Activated CD4-positive, alpha-beta T cell treated with anti-CD3 and anti-CD28 coated beads, Interleukin-2, Interleukin-6, amounts not matched to agents 100 ng/mL and 50 ng/mL, durations not matched to agents 16 hours and 8 hours (primary cell): ENCODE data around the gene UBAC2.
"Not testable (repeated sequence)": the region's sequence is repeated elsewhere in the genome, so short reads cannot be mapped to it uniquely, and the experiment has no call there.

Experiments used
- DNase-seq: peaks from one replicate; pipeline ENCODE4 v3.0.0-alpha.2; 2020

The UBAC2 gene

DNA sequence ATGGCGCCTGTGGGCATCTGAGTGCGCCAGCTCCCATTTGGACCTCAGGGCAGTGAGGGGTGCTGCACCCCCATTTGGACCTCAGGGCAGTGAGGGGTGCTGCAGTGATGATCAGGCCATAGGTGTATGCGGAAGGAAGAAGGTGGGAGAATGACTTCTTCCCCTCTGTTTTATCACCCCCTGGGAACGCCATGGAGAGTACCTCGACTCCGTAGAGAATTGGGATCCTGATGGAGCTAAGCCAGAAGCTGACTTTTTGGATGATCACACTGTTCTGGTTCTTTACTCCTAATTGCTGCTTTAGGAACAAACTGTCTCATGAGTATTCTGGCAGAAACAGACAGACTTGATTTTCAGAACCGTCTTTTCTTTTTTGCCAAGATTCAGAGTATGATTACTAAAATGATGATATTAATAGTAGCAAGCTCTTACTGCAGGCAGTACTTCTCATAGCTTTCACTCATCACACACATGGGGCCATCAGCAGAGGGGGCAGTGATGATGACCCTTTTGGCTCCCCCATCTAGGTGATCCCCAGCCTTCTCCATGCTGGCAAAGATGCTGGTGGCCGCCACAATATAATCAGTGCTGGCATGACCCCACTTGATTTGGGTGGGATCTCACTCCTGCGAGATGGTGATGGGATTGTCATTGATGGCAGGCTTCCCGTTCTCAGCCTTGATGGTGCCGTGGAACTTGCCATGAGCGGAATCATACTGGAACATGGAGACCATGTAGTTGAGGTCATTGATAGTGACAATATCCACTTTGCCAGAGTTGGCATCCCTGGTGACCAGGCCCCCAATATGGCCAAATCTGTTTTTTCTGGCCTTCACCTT, 10.3 kb upstream of the UBAC2 start:
- no peak for DNase-seq

DNA sequence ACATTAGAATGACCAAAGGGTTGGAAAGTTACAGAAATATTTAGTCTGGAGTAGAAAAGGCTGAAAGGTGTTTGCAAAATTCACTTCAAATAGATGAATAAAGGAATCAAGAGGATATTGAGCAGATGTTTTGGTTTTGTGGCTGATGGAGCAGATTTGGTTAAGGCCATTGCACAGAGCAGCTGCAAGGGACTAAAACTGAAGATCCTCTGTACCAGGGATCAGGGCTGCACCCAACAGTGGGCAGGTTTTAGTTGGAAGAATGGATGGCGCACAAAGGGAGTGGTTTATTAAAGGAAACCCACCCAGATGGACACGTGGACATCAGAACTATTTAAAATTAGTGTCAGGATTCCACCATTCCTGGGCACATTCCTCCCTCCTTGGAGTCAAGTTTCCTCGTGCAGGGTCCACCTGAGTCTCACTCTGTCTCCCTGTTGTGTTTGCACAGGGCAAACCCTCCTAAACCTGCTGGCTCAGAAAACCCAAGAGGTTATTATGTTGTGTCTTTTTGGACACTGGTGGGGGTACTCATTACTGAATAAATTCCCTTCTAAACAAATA, 9.2 kb upstream of the UBAC2 start:
- DNase-seq: no peak

DNA sequence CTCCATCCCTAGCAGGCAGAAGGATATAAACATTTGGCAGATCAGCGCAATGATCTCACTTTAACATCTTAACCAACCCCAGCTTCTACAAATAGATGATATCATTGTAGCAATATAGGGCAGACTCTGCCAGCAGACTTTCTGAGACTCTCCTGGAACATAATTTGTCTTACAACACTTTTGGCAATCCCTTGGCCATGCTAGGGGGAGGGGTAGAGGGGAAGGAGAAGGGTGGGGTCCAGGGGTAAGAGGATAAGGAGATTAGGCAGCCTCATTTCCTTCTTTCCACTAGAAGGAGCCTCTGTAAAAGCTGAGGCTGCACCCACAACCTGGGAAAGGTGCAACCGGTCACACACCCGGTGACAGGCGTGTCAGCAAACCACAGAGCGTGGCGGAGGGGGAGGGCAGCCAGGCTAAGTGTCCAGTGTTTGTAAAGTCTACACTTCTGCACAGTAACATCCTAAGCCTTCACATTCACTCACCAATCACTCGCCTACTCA, 8.7 kb upstream of the UBAC2 start:
- DNase-seq: no peak

DNA sequence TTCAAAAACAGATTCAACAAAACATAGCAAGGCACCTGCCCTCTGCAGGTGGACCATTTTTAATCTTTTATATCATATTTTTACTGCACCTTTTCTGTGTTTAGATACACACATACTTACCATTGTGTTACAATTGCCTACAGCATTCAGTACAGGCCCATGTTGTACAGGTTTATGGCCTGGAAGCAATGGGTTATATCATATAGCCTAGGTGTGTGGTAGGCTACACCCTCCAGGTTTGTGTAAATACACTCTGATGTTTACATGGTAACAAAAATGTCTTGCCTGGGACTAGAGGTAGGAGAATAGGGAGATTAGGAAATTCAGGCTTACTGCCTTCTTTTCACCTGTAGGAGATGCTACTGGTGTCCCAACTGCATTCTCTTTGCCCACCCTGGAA, 8.2 kb upstream of the UBAC2 start:
- DNase-seq: no peak

DNA sequence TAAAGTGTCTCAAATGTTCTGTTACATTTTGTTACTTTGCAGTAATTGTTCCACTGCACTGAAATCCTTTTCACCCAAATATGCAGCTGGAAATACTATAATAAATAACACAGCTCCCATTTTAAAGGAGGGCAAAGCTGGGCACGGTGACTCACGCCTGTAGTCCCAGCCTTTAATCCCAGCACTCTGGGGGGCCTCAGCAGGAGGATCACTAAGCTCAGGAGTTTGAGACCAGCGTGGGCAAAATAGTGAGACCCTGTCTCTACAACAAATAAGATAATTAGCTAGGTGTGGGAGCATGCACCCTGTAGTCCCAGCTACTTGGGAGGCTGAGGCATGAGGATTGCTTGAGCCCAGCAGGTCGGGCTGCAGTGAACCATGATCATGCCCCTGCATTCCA, 7.5 kb upstream of the UBAC2 start:
- no peak for DNase-seq

DNA sequence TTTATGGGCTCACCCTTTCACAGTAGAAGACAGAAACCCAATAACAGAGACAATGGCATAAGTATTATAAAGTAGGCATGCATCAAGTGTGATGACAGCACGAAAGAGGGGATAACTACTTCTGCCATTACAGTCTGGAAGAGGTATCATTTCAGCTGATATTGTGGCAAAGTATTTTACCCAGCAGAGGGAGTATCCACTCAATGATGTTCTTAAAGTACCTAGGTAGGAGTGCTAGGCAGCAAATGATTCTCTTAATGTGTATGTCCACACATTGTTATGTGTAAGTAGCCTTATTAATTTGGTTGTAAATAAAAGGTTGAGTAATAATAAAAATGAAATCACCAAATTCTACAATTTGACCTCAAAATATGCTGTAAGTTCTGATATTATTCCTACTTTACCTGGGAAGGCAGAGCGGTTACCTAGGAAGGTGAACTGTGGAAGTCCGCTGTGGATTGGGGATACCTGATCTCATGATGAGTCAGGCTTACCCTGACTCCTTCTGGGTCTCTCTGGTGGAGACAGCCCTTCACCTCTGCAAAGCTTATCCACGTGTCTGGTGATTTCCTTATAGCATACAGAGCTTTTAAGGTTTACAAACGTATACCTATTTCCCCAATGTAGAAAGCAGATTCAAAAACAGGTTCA, 4.1 kb upstream of the UBAC2 start:
- no peak for DNase-seq

DNA sequence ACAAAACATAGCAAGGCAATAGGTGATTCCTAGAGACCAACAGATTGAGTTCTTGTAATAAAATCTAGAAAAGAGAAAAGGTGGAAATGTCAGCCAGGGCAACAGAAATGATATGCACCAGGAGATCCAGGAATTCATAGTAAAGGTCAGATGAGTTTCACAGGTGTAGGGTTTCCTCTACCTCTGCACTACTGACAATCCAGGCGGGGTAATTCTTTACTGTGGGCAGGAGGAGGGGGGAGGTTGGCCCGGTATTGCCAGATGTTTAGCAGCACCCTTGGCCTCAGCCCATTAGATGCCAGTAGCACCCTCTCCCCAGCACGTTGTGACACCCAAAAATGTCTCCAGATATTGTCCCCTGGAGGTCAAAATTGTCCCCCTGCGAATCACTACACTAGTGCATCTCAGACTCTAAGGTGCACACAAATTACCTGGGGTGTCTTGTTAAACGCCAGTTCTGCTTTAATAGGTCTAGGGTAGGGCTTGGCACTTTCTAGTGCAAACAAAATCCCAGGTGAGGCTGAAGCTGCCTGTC, 3.5 kb upstream of the UBAC2 start:
- DNase-seq: no peak

DNA sequence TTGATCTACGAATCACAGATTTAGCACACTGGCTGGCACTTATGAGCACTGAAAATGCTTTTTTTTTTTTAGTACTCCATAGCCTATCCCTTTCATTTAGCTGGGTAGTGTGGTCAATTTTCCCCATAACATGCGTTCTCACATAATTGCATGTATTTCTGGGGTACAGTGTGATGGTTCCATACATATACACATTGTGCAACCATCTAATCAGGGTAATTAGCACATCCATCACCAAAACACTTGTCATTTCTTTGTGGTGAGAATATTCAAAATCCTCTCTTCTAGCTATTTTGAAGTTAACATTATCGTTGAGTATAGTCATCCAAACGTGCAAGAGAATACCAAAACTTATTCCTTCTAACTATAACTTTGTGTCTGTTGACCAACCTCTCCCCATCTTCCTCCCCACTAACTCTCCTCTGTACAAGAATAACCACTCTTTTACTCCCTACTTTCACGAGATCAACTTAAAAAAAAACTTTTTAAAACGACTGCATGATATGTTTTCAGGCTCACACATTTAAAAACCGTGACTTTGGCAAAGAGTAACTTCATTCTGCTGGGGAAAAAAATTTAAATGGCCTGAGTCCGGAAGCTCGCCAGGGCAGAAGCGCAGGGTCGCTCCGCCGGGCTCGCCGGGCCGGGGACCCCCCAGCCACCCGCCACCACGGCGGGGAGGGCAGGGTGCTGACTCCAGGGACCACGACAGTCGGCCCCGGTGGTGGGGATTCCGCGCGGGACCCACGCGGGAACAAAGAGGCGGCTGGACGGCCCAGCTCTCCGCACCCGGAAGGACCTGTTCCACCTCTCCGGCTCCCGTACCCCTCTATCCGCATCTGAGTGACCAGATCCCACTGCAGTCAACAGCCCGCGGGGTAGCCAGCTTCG, 868 bp upstream of the UBAC2 start:
- no peak for DNase-seq

DNA sequence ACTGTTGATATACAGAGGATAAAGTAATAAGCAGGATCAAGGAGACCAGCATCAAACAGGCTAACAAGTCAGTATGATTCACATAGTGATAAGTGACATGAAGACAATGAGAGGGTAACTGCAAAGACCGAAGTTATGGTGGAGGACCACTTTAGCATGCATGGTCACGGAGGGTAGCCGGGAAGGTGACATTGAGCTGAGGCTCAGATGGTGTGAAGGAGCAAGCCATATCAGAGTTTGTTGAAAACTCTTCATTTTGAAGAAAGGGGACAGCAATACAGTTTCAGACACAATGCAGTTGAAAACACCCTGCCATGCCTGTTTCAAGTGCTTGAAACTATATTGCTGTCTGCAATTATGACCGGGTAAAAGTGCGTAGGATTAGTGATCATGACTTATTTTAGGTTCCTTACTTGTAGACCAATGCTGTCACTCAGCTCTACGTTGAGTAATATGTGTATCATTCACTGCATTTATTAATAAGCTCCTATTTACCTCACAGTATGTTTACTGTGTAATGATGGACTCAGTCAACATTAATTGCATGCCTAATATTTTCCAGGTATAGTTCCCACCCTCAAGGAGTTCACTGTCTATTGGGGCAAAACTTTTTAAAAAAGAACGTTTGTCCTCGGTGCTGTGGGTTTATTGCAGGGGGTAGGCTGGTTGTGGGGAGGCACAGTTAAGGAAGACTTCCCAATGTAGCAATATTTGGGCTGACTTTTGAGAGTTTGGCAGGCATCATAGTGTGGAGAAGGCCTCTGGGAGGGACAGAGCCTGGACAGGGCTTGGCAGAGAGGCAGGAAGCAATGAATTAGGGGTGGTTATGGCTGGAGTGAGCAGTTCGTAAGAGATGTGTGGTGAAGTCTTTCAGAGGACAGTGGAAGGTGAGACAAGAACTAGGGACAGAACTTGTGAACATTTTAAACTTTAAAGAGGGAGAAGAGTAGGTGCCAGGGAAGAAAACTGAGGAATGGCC, 3.2 kb downstream of the UBAC2 start:
- DNase-seq: peak; percentile 45

DNA sequence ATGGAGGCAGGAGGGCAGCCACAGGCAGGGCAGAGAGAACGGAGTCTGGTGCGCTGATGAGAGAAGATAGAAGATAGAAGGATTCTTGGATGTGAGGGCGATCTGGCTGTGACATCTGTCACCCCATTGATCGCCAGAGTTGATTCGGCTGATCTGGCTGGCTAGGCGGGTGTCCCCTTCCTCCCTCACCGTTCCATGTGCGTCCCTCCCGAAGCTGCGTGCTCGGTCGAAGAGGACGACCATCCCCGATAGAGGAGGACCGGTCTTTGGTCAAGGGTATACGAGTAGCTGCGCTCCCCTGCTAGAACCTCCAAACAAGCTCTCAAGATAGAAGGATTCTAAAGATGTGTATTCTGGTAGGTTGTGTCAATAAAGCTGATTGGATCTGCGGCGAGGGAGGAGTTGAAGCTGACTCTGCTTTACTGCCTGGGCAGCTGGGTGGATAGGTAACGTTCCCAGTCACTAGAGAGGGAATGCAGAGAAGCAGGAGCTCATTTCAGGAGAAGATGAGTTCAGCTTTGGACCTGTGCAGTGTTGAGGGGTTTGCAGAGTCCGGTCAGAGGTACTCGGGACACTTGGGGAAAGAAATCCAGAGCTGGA, 5.1 kb downstream of the UBAC2 start:
- no peak for DNase-seq

DNA sequence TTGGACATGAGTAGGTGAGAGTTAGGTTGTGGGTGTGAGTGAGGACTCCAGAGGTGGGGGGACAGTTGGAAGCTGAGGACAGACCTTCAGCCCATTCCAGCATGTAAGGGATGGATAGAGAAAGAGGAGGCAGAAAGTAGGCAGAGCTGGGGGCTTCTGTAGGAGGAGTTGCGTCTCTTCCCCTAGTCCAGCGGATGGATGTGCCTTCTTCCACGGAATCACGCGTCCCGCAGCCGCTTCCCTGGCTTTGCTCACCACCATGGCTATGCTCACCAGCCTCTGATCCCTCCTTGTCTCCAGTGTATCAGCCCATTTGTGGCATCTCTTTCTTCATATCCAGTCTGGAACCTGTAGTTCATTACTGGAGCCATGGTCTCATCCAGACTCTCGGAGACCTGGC, 5.6 kb downstream of the UBAC2 start:
- DNase-seq: no peak

DNA sequence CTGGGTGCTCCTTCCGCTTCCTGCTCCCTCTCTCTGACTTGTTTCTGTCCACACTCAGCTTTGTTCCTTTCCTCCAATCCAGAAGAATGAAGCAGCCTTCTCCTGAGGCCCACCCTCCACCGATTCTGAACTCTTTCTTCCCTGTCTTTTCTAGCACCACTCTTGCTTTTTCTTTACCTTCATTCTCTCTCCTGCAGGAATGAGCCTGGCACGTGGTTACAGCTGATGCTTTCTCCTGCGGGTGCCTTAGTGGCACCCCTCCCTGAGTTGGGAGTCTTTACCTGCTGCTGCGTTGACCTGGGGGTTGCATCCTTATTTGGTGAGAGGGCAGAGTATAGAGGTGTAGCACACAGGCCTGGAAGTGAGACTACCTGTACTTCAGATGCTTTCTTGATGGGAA, 6.2 kb downstream of the UBAC2 start:
- no peak for DNase-seq

DNA sequence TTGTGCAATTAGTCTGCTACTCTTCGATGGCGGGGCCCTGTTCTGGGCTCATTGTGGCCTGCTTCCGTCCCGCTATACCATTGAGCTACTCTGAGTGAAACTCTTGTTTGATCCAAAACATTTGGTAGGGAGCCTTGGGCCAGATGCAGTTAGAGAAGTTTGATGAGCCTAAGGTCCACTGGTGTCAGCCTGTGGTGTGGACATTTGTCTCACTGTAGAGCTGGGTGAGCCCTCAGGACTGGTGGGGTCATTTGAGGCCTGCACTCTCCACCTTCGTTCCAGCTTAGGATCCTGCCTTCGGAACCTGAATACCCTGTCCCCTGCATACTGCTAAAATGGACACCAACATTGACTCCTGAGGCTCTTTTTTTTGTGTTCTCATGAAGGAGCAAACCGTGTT, 6.9 kb downstream of the UBAC2 start:
- DNase-seq: no peak

DNA sequence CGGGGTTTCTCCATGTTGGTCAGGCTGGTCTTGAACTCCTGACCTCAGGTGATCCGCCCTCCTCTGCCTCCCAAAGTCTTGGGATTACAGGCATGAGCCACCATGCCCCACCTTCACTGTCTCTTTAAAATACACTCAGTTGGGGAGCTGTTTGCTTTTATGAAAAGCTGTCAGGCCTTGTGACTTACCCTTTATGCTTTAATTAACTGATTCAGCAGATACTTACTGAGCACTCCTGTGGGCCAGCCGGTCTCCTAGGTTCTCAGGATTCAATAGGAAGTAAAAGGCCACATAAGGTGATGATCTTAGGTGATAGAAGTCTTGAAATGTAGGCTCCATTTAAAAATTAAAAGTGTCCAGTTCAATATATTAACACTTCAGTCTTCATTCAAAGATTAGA, 7.5 kb downstream of the UBAC2 start:
- DNase-seq: no peak

DNA sequence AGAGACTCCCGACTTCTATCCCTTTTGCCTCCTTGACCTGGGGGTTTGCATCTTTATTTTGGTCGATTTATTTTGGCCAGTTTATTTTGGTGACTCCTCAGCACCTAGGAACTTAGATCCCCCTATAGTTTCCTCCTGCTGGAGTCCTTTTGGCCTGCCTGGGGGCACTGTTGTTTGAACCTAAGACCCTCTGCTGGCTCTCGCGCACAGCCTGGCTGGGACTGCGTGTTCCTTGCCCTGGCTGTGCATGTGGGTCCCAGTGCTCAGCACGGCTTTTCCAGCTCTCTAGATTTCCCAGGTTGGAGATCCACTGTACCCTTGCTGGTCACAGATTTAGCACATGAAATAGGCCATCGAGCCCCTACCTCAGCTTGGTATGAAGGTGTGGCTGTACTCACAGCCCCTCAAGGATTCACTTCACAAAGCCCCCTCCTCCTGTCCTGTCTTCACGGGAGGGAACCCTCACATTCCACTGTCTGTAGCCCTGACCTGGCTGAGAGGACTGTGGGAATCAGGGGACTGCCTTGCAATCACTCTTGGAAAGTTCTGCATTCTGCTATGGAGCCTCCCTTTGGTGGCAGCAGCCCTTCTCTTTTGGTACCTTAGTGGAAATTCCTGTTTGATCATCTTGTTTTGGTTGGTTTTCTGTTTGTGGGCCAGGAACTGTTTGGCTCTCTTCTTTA, 8.3 kb downstream of the UBAC2 start:
- no peak for DNase-seq

DNA sequence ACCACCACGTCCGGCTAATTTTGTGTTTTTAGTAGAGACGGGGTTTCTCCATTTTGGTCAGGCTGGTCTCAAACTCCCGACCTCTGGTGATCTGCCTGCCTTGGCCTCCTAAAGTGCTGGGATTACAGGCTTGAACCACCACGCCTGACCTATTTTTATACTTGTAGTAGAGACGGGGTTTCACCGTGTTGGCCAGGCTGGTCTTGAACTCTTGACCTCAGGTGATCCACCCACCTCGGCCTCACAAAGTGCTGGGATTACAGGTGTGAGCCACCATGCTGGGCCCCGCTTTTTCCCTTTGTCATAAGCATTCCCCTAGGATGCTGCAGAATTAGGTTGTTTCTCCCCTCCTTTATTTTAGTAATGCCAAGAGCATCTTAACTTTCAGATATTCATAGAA, 10.0 kb downstream of the UBAC2 start:
- DNase-seq: not testable (repeated sequence)

DNA sequence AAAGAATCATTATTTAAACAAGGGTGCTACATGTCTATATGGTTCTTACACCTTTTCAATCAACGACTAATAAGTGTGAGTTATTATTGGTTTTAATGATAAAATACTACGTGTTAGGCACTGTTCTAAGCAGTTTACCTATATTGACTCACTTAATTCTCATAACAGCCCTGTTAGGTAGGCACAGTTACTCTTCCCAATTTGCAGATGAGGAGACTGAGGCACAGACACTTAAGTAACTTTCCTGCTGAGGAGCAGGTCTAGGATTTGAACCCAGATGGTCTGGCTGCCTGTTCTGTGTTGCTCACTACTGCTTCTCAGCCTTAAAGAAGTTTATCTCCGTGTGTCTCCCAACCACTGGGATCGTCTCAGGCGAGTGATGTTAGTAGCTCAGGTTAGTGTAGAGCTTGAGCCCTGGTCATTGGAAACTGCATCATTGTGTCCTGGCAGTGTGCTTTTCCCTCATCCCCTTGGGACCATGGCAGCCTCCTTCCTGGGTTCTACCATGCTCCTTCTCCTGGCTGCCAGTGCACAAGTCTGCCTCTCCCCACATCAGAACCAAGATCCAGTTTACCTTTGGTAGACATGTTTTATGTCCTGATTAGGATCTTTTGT, 10.9 kb downstream of the UBAC2 start:
- DNase-seq: no peak

DNA sequence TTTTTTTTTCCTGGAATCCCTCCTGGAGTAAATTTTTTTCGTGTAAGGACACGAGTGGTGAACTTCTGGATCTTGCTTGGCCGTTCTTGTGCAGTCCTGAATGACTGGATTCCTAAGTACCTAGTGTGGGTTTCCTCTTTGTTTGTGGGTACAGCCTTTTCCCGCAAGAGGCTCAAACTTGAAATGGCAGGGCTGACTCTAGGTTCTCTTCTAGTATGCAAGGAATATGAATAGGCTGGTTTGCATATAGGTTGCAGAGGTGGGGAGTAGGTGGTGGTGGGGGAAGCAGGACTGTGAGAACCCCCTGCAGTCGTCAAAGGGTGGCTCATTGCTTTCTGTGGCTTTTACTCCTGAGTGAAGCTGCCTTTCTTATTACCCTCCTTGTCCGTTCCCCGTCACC, 13.6 kb downstream of the UBAC2 start:
- peak; percentile 54 for DNase-seq

DNA sequence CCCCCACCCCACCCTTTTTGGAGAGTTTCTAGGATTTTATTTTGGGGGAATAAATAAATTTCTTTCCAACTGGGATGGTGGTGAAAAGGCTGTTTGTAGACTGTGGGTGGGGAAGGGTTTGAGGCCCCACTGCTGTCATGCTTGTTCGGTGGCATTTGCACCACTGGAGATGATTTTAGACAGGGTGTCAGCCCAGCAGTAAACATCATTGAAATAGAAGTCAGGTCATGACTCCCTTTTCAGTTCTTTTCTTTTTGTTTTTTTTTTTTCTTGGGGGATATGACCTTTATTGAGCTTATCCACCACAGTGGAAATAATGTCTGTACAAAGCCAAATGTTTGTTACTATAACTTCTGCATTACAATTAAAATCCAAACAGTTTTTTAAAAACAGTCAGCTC, 14.1 kb downstream of the UBAC2 start:
- no peak for DNase-seq
